ENCODE measurements around the gene GRIK2.

GRIK2 gene

GRCh38 chr6:101741474-101742171 is 348.1 kb downstream of the GRIK2 start:
- TF ChIP-seq CTCF (conservative IDR thresholded peaks at IDR 0.05; ENCODE audit: low read depth, low read length), result no peak
- no peak overlapping the region for H3K4me3 ChIP-seq (ENCODE audit: low read length)
- DNase-seq (ENCODE audit: low read depth), result no peak

- DNase-seq (ENCODE audit: low read depth), result no peak
- no peak overlapping the region for H3K4me3 ChIP-seq (ENCODE audit: low read length)
- TF ChIP-seq CTCF (conservative IDR thresholded peaks at IDR 0.05; ENCODE audit: low read depth, low read length), result no peak
Measured at GRCh38 chr6:101747160-101747559, 353.7 kb downstream of the GRIK2 start.

- no peak overlapping the region for H3K4me3 ChIP-seq (ENCODE audit: low read length)
- no peak for DNase-seq (ENCODE audit: low read depth)
- TF ChIP-seq CTCF (conservative IDR thresholded peaks at IDR 0.05; ENCODE audit: low read depth, low read length), result no peak
Measured at GRCh38 chr6:101747716-101748115, 354.2 kb downstream of the GRIK2 start.

GRCh38 chr6:101755931-101756330 is 362.4 kb downstream of the GRIK2 start:
- H3K4me3 ChIP-seq (ENCODE audit: low read length), result no peak overlapping the region
- DNase-seq (ENCODE audit: low read depth), result no peak
- no peak for TF ChIP-seq CTCF (conservative IDR thresholded peaks at IDR 0.05; ENCODE audit: low read depth, low read length)

DNA sequence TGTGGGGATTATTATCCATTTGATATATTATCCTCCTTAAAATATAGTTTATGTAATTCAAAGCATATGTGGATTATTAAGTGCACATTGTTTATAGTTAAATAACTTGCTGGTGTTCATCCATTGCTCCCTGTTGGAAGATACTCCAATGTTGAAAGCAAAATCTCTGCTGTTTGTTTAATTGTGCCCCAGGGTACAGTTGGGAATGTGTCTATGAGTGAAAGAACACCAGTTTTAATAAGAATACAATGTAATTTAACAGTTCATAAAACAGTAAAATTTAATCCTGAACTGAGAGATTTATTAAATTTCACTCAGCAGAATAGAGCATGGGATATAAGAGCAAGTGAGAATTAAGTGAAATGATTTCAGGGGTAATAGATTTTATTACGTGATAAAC is 364.9 kb downstream of the GRIK2 start:
- no peak for TF ChIP-seq CTCF (conservative IDR thresholded peaks at IDR 0.05; ENCODE audit: low read depth, low read length)
- DNase-seq (ENCODE audit: low read depth), result no peak
- no peak overlapping the region for H3K4me3 ChIP-seq (ENCODE audit: low read length)

DNA sequence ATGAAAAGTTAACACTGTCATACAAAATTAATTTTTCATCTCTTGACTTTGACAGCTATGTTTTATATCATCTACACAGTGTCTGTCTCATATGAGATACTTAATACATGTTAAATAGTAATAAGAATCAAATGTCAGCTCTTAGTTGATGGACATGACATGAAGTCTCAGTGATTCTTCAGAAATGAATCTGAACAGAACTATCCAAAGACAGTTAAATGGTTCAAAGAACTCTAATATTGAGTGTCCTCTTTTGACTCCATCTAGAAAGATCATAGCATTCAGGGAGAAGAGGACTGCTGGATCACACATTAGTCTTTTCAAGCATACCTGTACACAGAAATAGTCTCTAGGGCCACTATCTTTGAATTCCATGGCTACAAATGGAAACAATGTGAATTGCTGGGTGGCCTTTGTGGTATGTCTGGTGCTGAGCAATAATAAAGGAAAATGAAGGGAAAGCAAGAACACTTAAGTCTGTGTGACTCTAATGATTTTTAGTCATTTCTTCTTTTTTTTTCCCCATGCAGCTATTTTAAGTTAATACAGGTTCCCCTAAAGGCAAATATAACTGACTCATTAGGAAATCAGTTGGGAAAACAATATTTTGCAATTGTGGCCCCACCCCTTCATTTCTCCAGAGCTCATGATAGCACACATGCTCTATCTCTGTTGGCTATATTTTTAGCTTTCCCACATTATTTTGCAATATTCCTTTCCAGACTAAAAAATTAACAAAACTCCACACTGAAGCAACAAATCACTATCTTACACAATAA is 367.5 kb downstream of the GRIK2 start:
- H3K4me3 ChIP-seq (ENCODE audit: low read length), result no peak overlapping the region
- no peak for DNase-seq (ENCODE audit: low read depth)
- no peak for TF ChIP-seq CTCF (conservative IDR thresholded peaks at IDR 0.05; ENCODE audit: low read depth, low read length)

DNA sequence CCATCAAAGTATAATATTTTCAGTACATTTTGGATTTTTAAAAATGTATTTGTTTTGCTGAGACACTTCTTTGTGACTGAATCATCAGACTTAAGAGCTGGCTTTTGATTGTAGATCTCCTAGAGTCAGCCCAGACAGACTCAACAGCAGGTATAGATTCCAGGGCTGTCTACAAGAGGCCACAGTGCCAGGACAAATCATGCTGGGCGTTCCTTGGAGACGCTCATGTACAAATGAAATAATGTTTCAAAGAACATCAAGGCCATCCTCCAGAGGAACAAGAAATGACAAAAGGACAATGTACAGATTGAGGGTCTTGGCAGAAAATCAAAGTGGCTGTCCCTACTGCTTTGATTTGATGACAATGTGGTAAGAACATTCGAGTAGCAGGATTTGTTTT is 369.3 kb downstream of the GRIK2 start:
- no peak overlapping the region for H3K4me3 ChIP-seq (ENCODE audit: low read length)
- no peak for TF ChIP-seq CTCF (conservative IDR thresholded peaks at IDR 0.05; ENCODE audit: low read depth, low read length)
- no peak for DNase-seq (ENCODE audit: low read depth)
